ENCODE measurements around the gene CTNS. TPM values are rescaled to one million over a fixed set of nuclear protein-coding genes. Genes with fewer than 3 reads are reported as not detected.

Gene CTNS
- total RNA-seq, 1 experiment from 2014 or later: 7.9 TPM

GRCh38 chr17:3655766-3656165 lies 19.2 kb downstream of the CTNS start:
- H2AFZ ChIP-seq (ENCODE audit: low read depth, low read length, poor library complexity, severe bottlenecking): no peak overlapping the region
- ATAC-seq (no peak), DNase-seq (ENCODE audit: low read depth, low spot score) (no peak)
- intact Hi-C loops (cut with micrococcal nuclease): no loop called here
- H3K4me1 ChIP-seq (ENCODE audit: control insufficient read depth in 1 of 2, insufficient read depth in 2 of 2, low read length in 2 of 2): peaks cover 12 to 16% of the 10 kb centered on the region in 2 experiments
- no peaks in the 10 kb centered on the region for H3K36me3 ChIP-seq (ENCODE audit: control insufficient read depth in 1 of 2, insufficient read depth in 2 of 2, low read length in 2 of 2)
- H3K9me2 ChIP-seq (ENCODE audit: insufficient read depth): no peaks in the 10 kb centered on the region
- H3K79me2 ChIP-seq (ENCODE audit: insufficient read depth, low read length): no peaks in the 10 kb centered on the region
- no peak overlapping the region for H3K27ac ChIP-seq (ENCODE audit: low read depth, low read length)
- no TSS peak for BruUV-seq (replicated peaks)
- H3K9me3 ChIP-seq (ENCODE audit: control insufficient read depth in 1 of 2, insufficient read depth in 1 of 2, low read depth in 1 of 2, low read length in 2 of 2): no peaks in the 10 kb centered on the region
- no peak overlapping the region for H3K4me2 ChIP-seq (ENCODE audit: low read length)
- POLR2A ChIA-PET: no interaction called here
- H4K20me1 ChIP-seq (ENCODE audit: insufficient read depth): no peaks in the 10 kb centered on the region
- TF ChIP-seq MAX (IDR thresholded peaks at IDR 0.05) (no peak), ATF3 (IDR thresholded peaks at IDR 0.05) (no peak), JUND (IDR thresholded peaks at IDR 0.05) (no peak), SRF (IDR thresholded peaks at IDR 0.05; ENCODE audit: low read depth) (no peak)
- no peaks in the 10 kb centered on the region for H3K27me3 ChIP-seq (ENCODE audit: insufficient read depth, low read length)
- CTCF ChIA-PET: no interaction called here
- H3K4me3 ChIP-seq (replicated peaks in 1 of 2; ENCODE audit: low read depth in 1 of 2, low read length in 2 of 2): no peak overlapping the region
- RAD21 ChIA-PET (ENCODE audit: low non-redundant PET in 1 of 2, low total read pairs in 2 of 2, uncharacterized antibody in 2 of 2, unreplicated experiment in 2 of 2): no interaction called here
- H3K9ac ChIP-seq (ENCODE audit: low read length): no peak overlapping the region

- peaks cover 12 to 16% of the 10 kb centered on the region in 2 experiments for H3K4me1 ChIP-seq (ENCODE audit: control insufficient read depth in 1 of 2, insufficient read depth in 2 of 2, low read length in 2 of 2)
- H3K4me3 ChIP-seq (replicated peaks in 1 of 2; ENCODE audit: low read depth in 1 of 2, low read length in 2 of 2): no peak overlapping the region
- ChIA-PET CTCF (no interaction called here), RAD21 (ENCODE audit: low non-redundant PET in 1 of 2, low total read pairs in 2 of 2, uncharacterized antibody in 2 of 2, unreplicated experiment in 2 of 2) (no interaction called here), POLR2A (no interaction called here)
- no peak for DNase-seq (ENCODE audit: low read depth, low spot score)
- H3K27me3 ChIP-seq (ENCODE audit: insufficient read depth, low read length): no peaks in the 10 kb centered on the region
- no peak for ATAC-seq
- BruUV-seq (replicated peaks): no TSS peak
- no peaks in the 10 kb centered on the region for H3K9me2 ChIP-seq (ENCODE audit: insufficient read depth)
- intact Hi-C loops (cut with micrococcal nuclease): no loop called here
- H3K79me2 ChIP-seq (ENCODE audit: insufficient read depth, low read length): no peaks in the 10 kb centered on the region
- no peaks in the 10 kb centered on the region for H3K36me3 ChIP-seq (ENCODE audit: control insufficient read depth in 1 of 2, insufficient read depth in 2 of 2, low read length in 2 of 2)
- no peak overlapping the region for H3K27ac ChIP-seq (ENCODE audit: low read depth, low read length)
- H4K20me1 ChIP-seq (ENCODE audit: insufficient read depth): no peaks in the 10 kb centered on the region
- no peak overlapping the region for H2AFZ ChIP-seq (ENCODE audit: low read depth, low read length, poor library complexity, severe bottlenecking)
- H3K9me3 ChIP-seq (ENCODE audit: control insufficient read depth in 1 of 2, insufficient read depth in 1 of 2, low read depth in 1 of 2, low read length in 2 of 2): no peaks in the 10 kb centered on the region
- no peak for TF ChIP-seq POLR2AphosphoS5 (IDR thresholded peaks at IDR 0.05; ENCODE audit: low read depth, low read length)
- TF ChIP-seq MAX (IDR thresholded peaks at IDR 0.05): no peak
- TF ChIP-seq EGR1 (IDR thresholded peaks at IDR 0.05; ENCODE audit: low read depth): no peak
- TF ChIP-seq ZBTB33 (IDR thresholded peaks at IDR 0.05; ENCODE audit: extremely low read depth, insufficient replicate concordance, low read length): no peak
- no peak for TF ChIP-seq ZNF274 (IDR thresholded peaks at IDR 0.05; ENCODE audit: low read depth, low read length)
- TF ChIP-seq JUND (IDR thresholded peaks at IDR 0.05): no peak
- H3K9ac ChIP-seq (ENCODE audit: low read length): no peak overlapping the region
- H3K4me2 ChIP-seq (ENCODE audit: low read length): no peak overlapping the region
Measured at GRCh38 chr17:3656353-3656752, 19.8 kb downstream of the CTNS start.

Data from HCT116 (cell line).